Activated gamma-delta T cell treated with anti-CD3 and anti-CD28 coated beads, Interleukin-2, amount 50 U/mL, for 16 hours (primary cell): Measurements from ENCODE around the gene COQ8A.

Experiments used
- DNase-seq: peaks from one replicate; pipeline ENCODE4 v3.0.0-alpha.2; 2020; ENCODE audit warnings: low read depth

The COQ8A gene

GRCh38 chr1:227032396-227032795, 92.3 kb downstream of the COQ8A start:
- DNase-seq = no peak

- DNase-seq = no peak
These were observed 93.8 kb downstream of the COQ8A start for GRCh38 chr1:227033880-227034279.

GRCh38 chr1:227035316-227035715, 95.2 kb downstream of the COQ8A start:
- DNase-seq = no peak

- DNase-seq = no peak
These were observed 97.0 kb downstream of the COQ8A start for GRCh38 chr1:227037121-227037520.
